Lower leg skin (tissue), 4 donors: Measurements from ENCODE around the gene VGF. TPM values are rescaled to one million over a fixed set of nuclear protein-coding genes. Genes with fewer than 3 reads are reported as not detected.

Experiments used
- DNase-seq, 2 donors: peaks; one replicate each; pipeline ENCODE4 v3.0.0-alpha.2; 2019; ENCODE audit warnings: low spot score in 2 of 2
- H3K4me3 ChIP-seq: fragments of 200-600 bp; sonication (generic); 2 replicates; pipeline ENCODE4 v1.5.1; 2017; ENCODE audit warnings: mild to moderate bottlenecking, low read depth; ENCODE audit not compliant: poor library complexity, severe bottlenecking
- CTCF ChIP-seq, 3 donors: fragments of 450-650 bp; IDR thresholded peaks; one replicate each; pipeline ENCODE4 v1.5.1; 2016; ENCODE audit warnings: antibody characterized with exemption in 3 of 3, mild to moderate bottlenecking in 3 of 3, moderate library complexity in 2 of 3
- POLR2A ChIP-seq, 2 donors: fragments of 450-650 bp; IDR thresholded peaks; one replicate each; pipeline ENCODE4 v1.6.1; 2016 to 2017; ENCODE audit warnings: antibody characterized with exemption in 2 of 2, mild to moderate bottlenecking in 1 of 2, moderate library complexity in 1 of 2
- WGBS, 2 donors: methylation state at CpG; one replicate each; pipeline ENCODE4 v1.1.5; 2018; 5-methylcytosine and 5-hydroxymethylcytosine counted together
- intact Hi-C: fragments of 100-400 bp; cut with DNase I; formaldehyde crosslinking; loops from one replicate; pipeline ENCODE4 v1.15.0; 2023; ENCODE audit warnings: low total_unique reads
- total RNA-seq, 4 donors: library from RNA; depleted of rRNA; stranded (reverse); fragments of >200 nt; gene quantifications; one replicate each; pipeline ENCODE4 v1.1.0, GENCODE V29; 2016

VGF gene
- total RNA-seq, 4 donors from 2014 or later, result 0.91 to 6.3 (median 2.5) TPM; not detected in 1

DNA sequence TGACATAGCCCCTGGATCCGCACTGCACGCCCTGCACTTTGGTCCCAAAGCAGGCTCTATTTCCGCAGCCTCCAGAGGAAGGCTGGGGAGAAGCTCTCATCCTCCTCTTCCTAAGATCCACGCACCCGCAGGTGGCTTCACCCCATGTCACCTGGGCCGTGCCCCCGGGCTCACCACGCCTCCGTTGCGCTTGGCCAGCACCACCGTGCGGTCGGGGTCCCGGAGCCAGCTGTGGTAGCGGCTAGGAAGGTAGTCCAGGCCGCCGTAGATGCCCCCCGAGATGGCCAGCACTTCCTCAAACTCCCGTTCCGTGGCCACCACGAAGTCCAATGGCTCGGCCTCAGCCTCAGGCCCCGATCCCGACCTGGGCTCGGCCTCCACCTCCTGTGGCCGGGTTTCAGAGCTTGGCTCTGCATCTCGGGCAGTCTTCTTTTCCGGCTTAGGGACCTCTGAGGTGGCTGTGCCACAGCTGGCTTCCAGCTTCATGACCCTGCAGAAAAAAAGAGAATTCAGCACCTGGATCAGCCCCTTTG, 9.0 kb upstream of the VGF start:
- no peak for TF ChIP-seq CTCF (IDR thresholded peaks at IDR 0.05)
- no peak for TF ChIP-seq POLR2A (IDR thresholded peaks at IDR 0.05)
- DNase-seq, result no peak
- intact Hi-C loops, result no loop called here
- H3K4me3 ChIP-seq, result no peak overlapping the region
- WGBS, 2 donors, result 3 to 9% methylated on average over 13 to 26 of the region's 28 CpGs

GRCh38 chr7:101173752-101174244, 8.4 kb upstream of the VGF start:
- TF ChIP-seq POLR2A (IDR thresholded peaks at IDR 0.05), result no peak
- no peak for TF ChIP-seq CTCF (IDR thresholded peaks at IDR 0.05)
- DNase-seq, result no peak
- no peak overlapping the region for H3K4me3 ChIP-seq
- WGBS, 2 donors, result 6 to 9% methylated on average over 16 of the region's 16 CpGs
- intact Hi-C loops, result no loop called here

DNA sequence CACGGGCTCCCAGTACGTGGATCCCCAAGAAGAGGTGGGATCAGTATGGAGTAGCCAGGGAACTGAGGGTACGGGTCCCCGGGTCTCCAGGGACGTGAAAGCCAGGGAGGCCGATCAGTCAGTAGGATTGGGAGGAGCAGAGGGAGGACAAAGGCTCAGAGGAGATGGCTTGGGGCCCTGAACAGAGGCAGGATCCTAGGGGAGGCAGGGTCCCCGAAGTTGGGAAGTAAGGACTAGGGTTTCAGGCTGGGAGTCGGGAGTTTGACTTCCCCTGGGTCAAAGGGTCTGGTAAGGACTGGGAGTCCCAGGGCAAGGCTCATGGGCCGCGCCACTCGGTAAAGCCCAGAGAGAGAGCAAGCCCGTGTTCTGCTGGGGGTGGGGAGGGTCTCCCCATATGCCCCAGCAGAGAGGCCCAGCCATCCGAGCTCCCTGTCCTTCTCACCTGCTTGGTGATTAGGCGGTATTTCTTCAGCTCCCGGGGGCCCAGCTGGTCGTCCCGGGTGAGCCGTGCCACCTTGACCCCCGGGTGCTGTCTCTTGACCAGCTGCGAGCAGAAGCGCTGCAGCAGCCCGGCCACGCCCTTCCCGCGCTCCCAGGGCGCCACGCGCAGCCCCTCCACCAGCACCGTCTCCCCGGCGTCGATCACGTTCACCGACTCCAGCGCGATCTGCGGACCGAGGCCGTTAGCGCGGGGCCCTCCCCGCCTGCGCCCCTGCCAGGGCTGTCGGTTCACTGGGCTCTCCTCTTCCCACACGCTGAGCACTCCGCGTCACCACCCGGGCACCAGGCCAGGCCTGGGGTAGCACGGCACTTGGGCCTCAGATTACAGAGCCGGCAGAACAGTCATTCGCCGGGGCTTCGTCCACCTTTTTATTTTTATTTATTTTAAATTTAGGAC, 7.7 kb upstream of the VGF start:
- intact Hi-C loops, result no loop called here
- DNase-seq, result no peak
- TF ChIP-seq POLR2A (IDR thresholded peaks at IDR 0.05) (no peak), CTCF (IDR thresholded peaks at IDR 0.05) (no peak)
- no peak overlapping the region for H3K4me3 ChIP-seq
- 1 to 2% methylated on average over 48 to 53 of the region's 53 CpGs for WGBS, 2 donors

DNA sequence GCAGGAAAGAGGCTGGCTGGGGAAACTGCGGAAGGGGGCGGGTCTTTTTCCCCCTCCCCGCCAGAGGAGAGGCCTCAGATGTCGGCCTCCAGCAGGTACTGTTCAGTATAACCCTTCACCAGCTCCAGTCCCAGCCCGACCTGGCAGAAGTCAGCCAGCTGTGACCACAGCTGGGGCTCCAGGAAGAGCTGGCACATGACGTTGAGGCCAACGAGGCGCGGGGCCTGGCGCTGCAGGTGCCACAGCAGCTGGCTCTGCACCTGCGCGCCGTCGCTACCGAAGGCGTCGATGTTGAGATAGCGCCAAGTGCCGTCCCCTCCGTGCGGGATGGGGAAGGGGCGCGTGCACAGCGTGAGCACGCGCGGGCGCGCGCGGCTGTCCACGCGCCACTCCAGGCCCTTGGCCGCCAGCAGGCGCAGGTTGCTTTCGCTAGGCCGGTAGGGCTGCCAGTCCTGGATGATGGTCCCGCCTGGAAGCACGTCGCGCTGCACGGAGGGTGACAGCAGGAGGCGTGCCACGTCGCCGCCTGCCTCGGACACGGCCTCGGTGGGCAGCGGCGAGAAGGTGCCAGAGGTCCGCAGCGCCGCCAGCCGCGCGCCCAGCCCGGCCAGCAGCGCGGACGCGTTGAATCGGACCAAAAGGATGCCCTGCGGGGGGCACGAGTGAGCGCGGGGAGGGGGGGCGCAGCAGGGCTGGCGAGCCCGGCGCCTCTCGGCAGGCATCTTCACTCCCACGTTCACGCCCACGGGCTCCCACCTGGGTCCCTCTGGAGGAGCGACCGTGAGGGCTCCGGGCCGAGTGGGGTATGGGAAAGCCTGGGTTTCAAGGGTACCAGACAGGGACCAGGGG, 6.9 kb upstream of the VGF start:
- H3K4me3 ChIP-seq, result no peak overlapping the region
- no peak for TF ChIP-seq POLR2A (IDR thresholded peaks at IDR 0.05)
- TF ChIP-seq CTCF (IDR thresholded peaks at IDR 0.05), result no peak

GRCh38 chr7:101171442-101171837, 6.1 kb upstream of the VGF start:
- DNase-seq, result no peak
- intact Hi-C loops, result no loop called here
- TF ChIP-seq POLR2A (IDR thresholded peaks at IDR 0.05) (no peak), CTCF (IDR thresholded peaks at IDR 0.05) (no peak)
- no peak overlapping the region for H3K4me3 ChIP-seq
- WGBS, 2 donors, result 2 to 4% methylated on average over 12 of the region's 13 CpGs

More for the DNA sequence above, 6.9 kb upstream of the VGF start:
- WGBS, 2 donors, result 1% methylated on average over 36 to 52 of the region's 79 CpGs
- intact Hi-C loops, result no loop called here
- DNase-seq, result no peak
